Left lobe of liver (tissue), 2 donors: ENCODE data around the gene SIL1. TPM values are rescaled to one million over a fixed set of nuclear protein-coding genes. Genes with fewer than 3 reads are reported as not detected.

Experiments used
- ATAC-seq: fragments of 200-7000 bp; cut with Tn5 transposase; one replicate; pipeline ENCODE4 v1.9.1; 2020; ENCODE audit warnings: mild to moderate bottlenecking, moderate library complexity
- DNase-seq: peaks from one replicate; pipeline ENCODE4 v3.0.0-alpha.2; 2020; ENCODE audit warnings: low spot score
- total RNA-seq: library from RNA; stranded (reverse); gene quantifications from one replicate; pipeline ENCODE4 v1.2.1, GENCODE V29; 2021
- donor health status: DM: no; HTN: no; CAD: no; lungs with moderate emphysema.
- donor health status: DM: no; HTN: yes; CAD: no.

Gene SIL1
- total RNA-seq, 1 donor from 2014 or later: 90.6 TPM

- DNase-seq (peak; percentile 78), ATAC-seq (peak; percentile 94)
Observed at GRCh38 chr5:139147483-139148087, 50.6 kb downstream of the SIL1 start.

- ATAC-seq: no peak
- no peak for DNase-seq
Observed at GRCh38 chr5:139146809-139147482, 51.2 kb downstream of the SIL1 start.

GRCh38 chr5:139141446-139142204, 56.5 kb downstream of the SIL1 start:
- peak; percentile 87 for ATAC-seq
- peak; percentile 90 for DNase-seq

- DNase-seq (no peak), ATAC-seq (no peak)
Observed at GRCh38 chr5:139140591-139141071, 57.5 kb downstream of the SIL1 start.

- DNase-seq (no peak), ATAC-seq (peak; percentile 58)
Observed at GRCh38 chr5:139138809-139139208, 59.4 kb downstream of the SIL1 start.

- no peak for DNase-seq
- no peak for ATAC-seq
Observed at GRCh38 chr5:139138109-139138508, 60.1 kb downstream of the SIL1 start.

GRCh38 chr5:139137697-139138096, 60.5 kb downstream of the SIL1 start:
- peak; percentile 43 for ATAC-seq
- no peak for DNase-seq

GRCh38 chr5:139134906-139135305, 63.3 kb downstream of the SIL1 start:
- no peak for DNase-seq
- ATAC-seq: no peak

- ATAC-seq (no peak), DNase-seq (no peak)
Observed at GRCh38 chr5:139133282-139133681, 64.9 kb downstream of the SIL1 start.

GRCh38 chr5:139132515-139132914, 65.7 kb downstream of the SIL1 start:
- DNase-seq (no peak), ATAC-seq (no peak)

GRCh38 chr5:139131921-139132432, 66.2 kb downstream of the SIL1 start:
- DNase-seq (no peak), ATAC-seq (peak; percentile 31)

- DNase-seq (no peak), ATAC-seq (no peak)
Observed at GRCh38 chr5:139131465-139131864, 66.7 kb downstream of the SIL1 start.

GRCh38 chr5:139131062-139131461, 67.1 kb downstream of the SIL1 start:
- no peak for ATAC-seq

GRCh38 chr5:139130214-139130613, 68.0 kb downstream of the SIL1 start:
- no peak for DNase-seq
- ATAC-seq: no peak

More at GRCh38 chr5:139131062-139131461, 67.1 kb downstream of the SIL1 start:
- no peak for DNase-seq

GRCh38 chr5:139126711-139127111, 71.5 kb downstream of the SIL1 start:
- DNase-seq (no peak), ATAC-seq (peak; percentile 48)

- DNase-seq (no peak), ATAC-seq (no peak)
Observed at GRCh38 chr5:139125991-139126390, 72.2 kb downstream of the SIL1 start.

GRCh38 chr5:139124774-139125520, 73.2 kb downstream of the SIL1 start:
- DNase-seq (no peak), ATAC-seq (no peak)

GRCh38 chr5:139121120-139121519, 77.0 kb downstream of the SIL1 start:
- no peak for ATAC-seq

GRCh38 chr5:139120521-139120920, 77.6 kb downstream of the SIL1 start:
- no peak for DNase-seq

More at GRCh38 chr5:139121120-139121519, 77.0 kb downstream of the SIL1 start:
- no peak for DNase-seq

GRCh38 chr5:139118804-139119203, 79.4 kb downstream of the SIL1 start:
- ATAC-seq (no peak), DNase-seq (no peak)

More at GRCh38 chr5:139120521-139120920, 77.6 kb downstream of the SIL1 start:
- no peak for ATAC-seq
